ENCODE results near the gene PAK2.
"Not testable (repeated sequence)": the region's sequence is repeated elsewhere in the genome, so short reads cannot be mapped to it uniquely, and the experiment has no call there.

The PAK2 gene

GRCh38 chr3:196782511-196782910, 42.9 kb downstream of the PAK2 start:
- no peak for DNase-seq (ENCODE audit: low read depth)

- DNase-seq (ENCODE audit: low read depth) = no peak
These were observed 48.9 kb downstream of the PAK2 start for GRCh38 chr3:196788528-196788927.

GRCh38 chr3:196789885-196790359, 50.3 kb downstream of the PAK2 start:
- DNase-seq (ENCODE audit: low read depth) = no peak

- no peak for DNase-seq (ENCODE audit: low read depth)
These were observed 51.0 kb downstream of the PAK2 start for GRCh38 chr3:196790636-196791035.

GRCh38 chr3:196792771-196793170, 53.1 kb downstream of the PAK2 start:
- peak; percentile 14 for DNase-seq (ENCODE audit: low read depth)

GRCh38 chr3:196793246-196793645, 53.6 kb downstream of the PAK2 start:
- no peak for DNase-seq (ENCODE audit: low read depth)

- no peak for DNase-seq (ENCODE audit: low read depth)
These were observed 54.8 kb downstream of the PAK2 start for GRCh38 chr3:196794467-196794866.

GRCh38 chr3:196796317-196796716, 56.7 kb downstream of the PAK2 start:
- no peak for DNase-seq (ENCODE audit: low read depth)

GRCh38 chr3:196800742-196801434, 61.2 kb downstream of the PAK2 start:
- no peak for DNase-seq (ENCODE audit: low read depth)

GRCh38 chr3:196803891-196804468, 64.3 kb downstream of the PAK2 start:
- DNase-seq (ENCODE audit: low read depth) = no peak

GRCh38 chr3:196804773-196805172, 65.1 kb downstream of the PAK2 start:
- no peak for DNase-seq (ENCODE audit: low read depth)

- no peak for DNase-seq (ENCODE audit: low read depth)
These were observed 71.4 kb downstream of the PAK2 start for GRCh38 chr3:196810963-196811581.

- DNase-seq (ENCODE audit: low read depth) = no peak
These were observed 73.2 kb downstream of the PAK2 start for GRCh38 chr3:196812853-196813252.

- DNase-seq (ENCODE audit: low read depth) = no peak
These were observed 74.2 kb downstream of the PAK2 start for GRCh38 chr3:196813903-196814302.

GRCh38 chr3:196821806-196822355, 82.2 kb downstream of the PAK2 start:
- no peak for DNase-seq (ENCODE audit: low read depth)

GRCh38 chr3:196829651-196830050, 90.0 kb downstream of the PAK2 start:
- DNase-seq (ENCODE audit: low read depth) = not testable (repeated sequence)

- DNase-seq (ENCODE audit: low read depth) = no peak
These were observed 95.4 kb downstream of the PAK2 start for GRCh38 chr3:196835086-196835485.

- not testable (repeated sequence) for DNase-seq (ENCODE audit: low read depth)
These were observed 97.0 kb downstream of the PAK2 start for GRCh38 chr3:196836626-196837025.

GRCh38 chr3:196837819-196838420, 98.3 kb downstream of the PAK2 start:
- DNase-seq (ENCODE audit: low read depth) = peak; percentile 45

- not testable (repeated sequence) for DNase-seq (ENCODE audit: low read depth)
These were observed 99.7 kb downstream of the PAK2 start for GRCh38 chr3:196839351-196839750.

GRCh38 chr3:196842567-196843434, 103.1 kb downstream of the PAK2 start:
- DNase-seq (ENCODE audit: low read depth) = no peak
